Measurements from ENCODE around the gene LRRFIP1.
"Not testable (repeated sequence)": the region's sequence is repeated elsewhere in the genome, so short reads cannot be mapped to it uniquely, and the experiment has no call there.

The LRRFIP1 gene

GRCh38 chr2:237597196-237598145 lies 29.9 kb upstream of the LRRFIP1 start:
- DNase-seq (ENCODE audit: low read depth in 1 of 2, low spot score in 1 of 2) = no peak

GRCh38 chr2:237598468-237599208 lies 28.7 kb upstream of the LRRFIP1 start:
- DNase-seq (ENCODE audit: low read depth in 1 of 2, low spot score in 1 of 2) = no peak

- no peak for DNase-seq (ENCODE audit: low read depth in 1 of 2, low spot score in 1 of 2)
These were observed 27.8 kb upstream of the LRRFIP1 start for GRCh38 chr2:237599465-237600110.

- no peak for DNase-seq (ENCODE audit: low read depth in 1 of 2, low spot score in 1 of 2)
These were observed 27.1 kb upstream of the LRRFIP1 start for GRCh38 chr2:237600205-237600846.

- no peak for DNase-seq (ENCODE audit: low read depth in 1 of 2, low spot score in 1 of 2)
These were observed 25.8 kb upstream of the LRRFIP1 start for GRCh38 chr2:237601453-237602116.

- DNase-seq (ENCODE audit: low read depth in 1 of 2, low spot score in 1 of 2) = no peak
These were observed 25.0 kb upstream of the LRRFIP1 start for GRCh38 chr2:237602409-237602808.

GRCh38 chr2:237603049-237603717 lies 24.2 kb upstream of the LRRFIP1 start:
- no peak for DNase-seq (ENCODE audit: low read depth in 1 of 2, low spot score in 1 of 2)

GRCh38 chr2:237603718-237604362 lies 23.5 kb upstream of the LRRFIP1 start:
- peak in 1 of 2 donors; percentile 45 for DNase-seq (ENCODE audit: low read depth in 1 of 2, low spot score in 1 of 2)

- DNase-seq (ENCODE audit: low read depth in 1 of 2, low spot score in 1 of 2) = no peak
These were observed 23.0 kb upstream of the LRRFIP1 start for GRCh38 chr2:237604391-237604790.

GRCh38 chr2:237604960-237605359 lies 22.4 kb upstream of the LRRFIP1 start:
- DNase-seq (ENCODE audit: low read depth in 1 of 2, low spot score in 1 of 2) = no peak

- DNase-seq (ENCODE audit: low read depth in 1 of 2, low spot score in 1 of 2) = not testable (repeated sequence)
These were observed 20.9 kb upstream of the LRRFIP1 start for GRCh38 chr2:237606522-237606921.

- no peak for DNase-seq (ENCODE audit: low read depth in 1 of 2, low spot score in 1 of 2)
These were observed 14.6 kb upstream of the LRRFIP1 start for GRCh38 chr2:237612527-237613357.

GRCh38 chr2:237613679-237614078 lies 13.7 kb upstream of the LRRFIP1 start:
- DNase-seq (ENCODE audit: low read depth in 1 of 2, low spot score in 1 of 2) = no peak

GRCh38 chr2:237614151-237614720 lies 13.2 kb upstream of the LRRFIP1 start:
- DNase-seq (ENCODE audit: low read depth in 1 of 2, low spot score in 1 of 2) = no peak

- DNase-seq (ENCODE audit: low read depth in 1 of 2, low spot score in 1 of 2) = no peak
These were observed 11.6 kb upstream of the LRRFIP1 start for GRCh38 chr2:237615631-237616249.

- DNase-seq (ENCODE audit: low read depth in 1 of 2, low spot score in 1 of 2) = no peak
These were observed 11.0 kb upstream of the LRRFIP1 start for GRCh38 chr2:237616373-237616733.

- no peak for DNase-seq (ENCODE audit: low read depth in 1 of 2, low spot score in 1 of 2)
These were observed 10.4 kb upstream of the LRRFIP1 start for GRCh38 chr2:237616734-237617586.
